HG02970 (cell line): ENCODE data around the gene DAB1.

Experiments
- ATAC-seq: cut with Tn5 transposase; IDR thresholded peaks from one replicate; pipeline ENCODE4 v1.9.1; 2021; ENCODE audit warnings: mild to moderate bottlenecking, moderate library complexity, moderate number of reproducible peaks; ENCODE audit not compliant: unreplicated experiment, low FRiP score

The DAB1 gene

GRCh38 chr1:56967900-56968832 is 455.7 kb downstream of the DAB1 start:
- ATAC-seq, result no peak

GRCh38 chr1:56967355-56967754 is 456.5 kb downstream of the DAB1 start:
- no peak for ATAC-seq

- ATAC-seq, result no peak
These were observed 457.2 kb downstream of the DAB1 start for GRCh38 chr1:56966698-56966999.

- no peak for ATAC-seq
These were observed 457.8 kb downstream of the DAB1 start, which contains the start of gene C8B for GRCh38 chr1:56965916-56966697. Gene C8B (minus strand): TSS chr1:56966015. CDS start chr1:56965948, 67 bp downstream.

- no peak for ATAC-seq
These were observed 458.7 kb downstream of the DAB1 start for GRCh38 chr1:56965191-56965590.

GRCh38 chr1:56964349-56965017 is 459.4 kb downstream of the DAB1 start:
- ATAC-seq, result no peak

GRCh38 chr1:56963667-56964066 is 460.2 kb downstream of the DAB1 start:
- no peak for ATAC-seq

GRCh38 chr1:56961426-56961825 is 462.4 kb downstream of the DAB1 start:
- no peak for ATAC-seq

- ATAC-seq, result no peak
These were observed 465.3 kb downstream of the DAB1 start for GRCh38 chr1:56958526-56958925.

GRCh38 chr1:56957931-56958330 is 465.9 kb downstream of the DAB1 start:
- no peak for ATAC-seq

- ATAC-seq, result no peak
These were observed 469.2 kb downstream of the DAB1 start for GRCh38 chr1:56954664-56955063.

GRCh38 chr1:56953386-56953785 is 470.5 kb downstream of the DAB1 start:
- ATAC-seq, result no peak

- ATAC-seq, result no peak
These were observed 471.4 kb downstream of the DAB1 start for GRCh38 chr1:56952501-56952900.

- no peak for ATAC-seq
These were observed 475.3 kb downstream of the DAB1 start for GRCh38 chr1:56948403-56949023.
